NCI-H1436 treated with DMSO at 0.1 percent for 48 hours (cell line): Measurements from ENCODE around the gene CLNK.

Source experiments
- DNase-seq: peaks from one replicate; lab custom pipeline; 2025; lab: John Stamatoyannopoulos, UW

Gene CLNK

GRCh38 chr4:10701702-10702460, 17.3 kb upstream of the CLNK start:
- no peak for DNase-seq

GRCh38 chr4:10701161-10701560, 16.6 kb upstream of the CLNK start:
- DNase-seq: no peak

- DNase-seq: no peak
Observed at GRCh38 chr4:10698172-10698571, 13.6 kb upstream of the CLNK start.

GRCh38 chr4:10697086-10697485, 12.5 kb upstream of the CLNK start:
- no peak for DNase-seq

- DNase-seq: no peak
Observed at GRCh38 chr4:10696253-10696652, 11.7 kb upstream of the CLNK start.

GRCh38 chr4:10694828-10695209, 10.3 kb upstream of the CLNK start:
- DNase-seq: no peak

- no peak for DNase-seq
Observed at GRCh38 chr4:10694151-10694827, 9.7 kb upstream of the CLNK start.

- no peak for DNase-seq
Observed at GRCh38 chr4:10691651-10692050, 7.1 kb upstream of the CLNK start.

- no peak for DNase-seq
Observed at GRCh38 chr4:10690185-10690907, 5.8 kb upstream of the CLNK start.

GRCh38 chr4:10688846-10689245, 4.3 kb upstream of the CLNK start:
- no peak for DNase-seq

GRCh38 chr4:10688022-10688421, 3.5 kb upstream of the CLNK start:
- DNase-seq: no peak

- no peak for DNase-seq
Observed at GRCh38 chr4:10687526-10687925, 3.0 kb upstream of the CLNK start.

- no peak for DNase-seq
Observed at GRCh38 chr4:10682397-10682796, 2.2 kb downstream of the CLNK start.

GRCh38 chr4:10677796-10678497, 6.6 kb downstream of the CLNK start:
- no peak for DNase-seq

- no peak for DNase-seq
Observed at GRCh38 chr4:10673817-10674369, 10.7 kb downstream of the CLNK start.

- no peak for DNase-seq
Observed at GRCh38 chr4:10672379-10672778, 12.2 kb downstream of the CLNK start.

- DNase-seq: no peak
Observed at GRCh38 chr4:10671799-10672198, 12.8 kb downstream of the CLNK start.

GRCh38 chr4:10671366-10671765, 13.2 kb downstream of the CLNK start:
- DNase-seq: no peak

GRCh38 chr4:10670321-10670720, 14.2 kb downstream of the CLNK start:
- DNase-seq: no peak

- DNase-seq: no peak
Observed at GRCh38 chr4:10667701-10668326, 16.8 kb downstream of the CLNK start.

- DNase-seq: no peak
Observed at GRCh38 chr4:10666616-10667015, 18.0 kb downstream of the CLNK start.

GRCh38 chr4:10664408-10664807, 20.2 kb downstream of the CLNK start:
- no peak for DNase-seq
